Peyer's patch (tissue), 4 donors: Measurements from ENCODE around the gene SNRPD2. TPM values are rescaled to one million over a fixed set of nuclear protein-coding genes. Genes with fewer than 3 reads are reported as not detected.

Experiments
- DNase-seq, 3 donors: peaks; one replicate each; pipeline ENCODE4 v3.0.0-alpha.2; 2017 to 2019
- H3K27ac ChIP-seq, 4 donors: fragments of 200-600 bp; sonication (generic); one replicate each; pipeline ENCODE4 v1.5.1; 2016 to 2019
- H3K27me3 ChIP-seq, 2 donors: fragments of 200-600 bp; sonication (generic); one replicate each; pipeline ENCODE4 v1.5.1; 2019
- H3K36me3 ChIP-seq, 3 donors: fragments of 200-600 bp; sonication (generic); one replicate each; pipeline ENCODE4 v1.5.1; 2016 to 2019
- H3K4me1 ChIP-seq, 4 donors: fragments of 200-600 bp; sonication (generic); one replicate each; pipeline ENCODE4 v1.5.1; 2016 to 2019
- H3K4me3 ChIP-seq, 4 donors: fragments of 200-600 bp; sonication (generic); 1 replicate in 3 of 4; 2 replicates in 1 of 4; pipeline ENCODE4 v1.5.1; 2016 to 2019; ENCODE audit warnings: mild to moderate bottlenecking in 1 of 4
- H3K9me3 ChIP-seq, 4 donors: fragments of 200-600 bp; sonication (generic); one replicate each; pipeline ENCODE4 v1.5.1; 2016 to 2019; ENCODE audit warnings: mild to moderate bottlenecking in 1 of 4
- POLR2A ChIP-seq, 2 donors: fragments of 450-650 bp; IDR thresholded peaks; one replicate each; pipeline ENCODE4 v1.5.1; 2017; ENCODE audit warnings: antibody characterized with exemption in 2 of 2, mild to moderate bottlenecking in 2 of 2, moderate library complexity in 2 of 2
- total RNA-seq, 4 donors: library from RNA; depleted of rRNA; stranded (reverse); fragments of >200 nt; gene quantifications; one replicate each; pipeline ENCODE4 v1.1.0, GENCODE V29; 2016
- TF ChIP-seq, protein P1 (sequence below), 6 experiments: fragments of 450-650 bp in 4 of 6; fragments of 200-600 bp in 2 of 6; sonication (generic) in 1 of 6; IDR thresholded peaks; one replicate each; pipeline ENCODE4 v1.5.1; 2017 to 2019; ENCODE audit warnings: antibody characterized with exemption in 6 of 6, mild to moderate bottlenecking in 3 of 6, moderate library complexity in 1 of 6

The SNRPD2 gene
- total RNA-seq, 4 donors from 2014 or later = 47.3 to 86.2 (median 67.3) TPM

DNA sequence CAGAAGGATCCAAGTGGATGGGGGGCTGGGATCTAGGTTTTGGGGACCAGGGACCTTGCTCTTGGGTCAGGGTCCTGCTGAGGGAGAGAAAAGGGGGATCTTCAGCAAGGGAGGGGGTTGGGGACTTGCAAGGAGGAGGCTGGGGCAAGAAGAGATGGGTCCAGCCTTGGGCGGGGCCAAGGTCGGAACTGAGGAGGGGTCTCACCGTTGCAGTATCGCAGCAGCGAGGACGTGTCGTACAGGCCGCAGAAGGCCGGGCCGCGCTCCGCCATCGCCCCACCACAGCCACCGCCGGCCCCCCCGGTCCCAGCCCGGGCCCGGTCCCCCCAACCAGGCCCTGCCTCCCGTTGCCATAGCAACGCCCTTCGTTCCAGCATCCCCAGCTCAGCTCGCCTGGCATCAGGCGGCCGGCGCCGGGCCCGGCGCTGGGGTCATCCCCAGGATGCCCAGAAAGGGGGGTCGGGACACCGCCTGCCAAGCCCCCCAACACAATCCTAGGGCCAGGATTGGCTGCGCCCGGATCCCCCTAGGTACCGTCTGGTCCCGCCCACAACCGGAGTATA, 46.6 kb downstream of the SNRPD2 start:
- DNase-seq = no peak
- TF ChIP-seq POLR2A (IDR thresholded peaks at IDR 0.05) = no peak
- TF ChIP-seq, protein P1, sequence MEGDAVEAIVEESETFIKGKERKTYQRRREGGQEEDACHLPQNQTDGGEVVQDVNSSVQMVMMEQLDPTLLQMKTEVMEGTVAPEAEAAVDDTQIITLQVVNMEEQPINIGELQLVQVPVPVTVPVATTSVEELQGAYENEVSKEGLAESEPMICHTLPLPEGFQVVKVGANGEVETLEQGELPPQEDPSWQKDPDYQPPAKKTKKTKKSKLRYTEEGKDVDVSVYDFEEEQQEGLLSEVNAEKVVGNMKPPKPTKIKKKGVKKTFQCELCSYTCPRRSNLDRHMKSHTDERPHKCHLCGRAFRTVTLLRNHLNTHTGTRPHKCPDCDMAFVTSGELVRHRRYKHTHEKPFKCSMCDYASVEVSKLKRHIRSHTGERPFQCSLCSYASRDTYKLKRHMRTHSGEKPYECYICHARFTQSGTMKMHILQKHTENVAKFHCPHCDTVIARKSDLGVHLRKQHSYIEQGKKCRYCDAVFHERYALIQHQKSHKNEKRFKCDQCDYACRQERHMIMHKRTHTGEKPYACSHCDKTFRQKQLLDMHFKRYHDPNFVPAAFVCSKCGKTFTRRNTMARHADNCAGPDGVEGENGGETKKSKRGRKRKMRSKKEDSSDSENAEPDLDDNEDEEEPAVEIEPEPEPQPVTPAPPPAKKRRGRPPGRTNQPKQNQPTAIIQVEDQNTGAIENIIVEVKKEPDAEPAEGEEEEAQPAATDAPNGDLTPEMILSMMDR (IDR thresholded peaks at IDR 0.05) = no peak
- Histone ChIP-seq H3K27ac (peak overlapping the region in 1 of 4 donors; percentile 37), H3K4me3 (peak overlapping the region; percentile 31 to 44 (median 39)), H3K36me3 (no peaks in the 10 kb centered on the region), H3K4me1 (peaks cover 0 to 43% (median 15%) of the 10 kb centered on the region in 4 donors), H3K27me3 (peaks cover 0 to 8% of the 10 kb centered on the region in 2 donors), H3K9me3 (no peaks in the 10 kb centered on the region)

DNA sequence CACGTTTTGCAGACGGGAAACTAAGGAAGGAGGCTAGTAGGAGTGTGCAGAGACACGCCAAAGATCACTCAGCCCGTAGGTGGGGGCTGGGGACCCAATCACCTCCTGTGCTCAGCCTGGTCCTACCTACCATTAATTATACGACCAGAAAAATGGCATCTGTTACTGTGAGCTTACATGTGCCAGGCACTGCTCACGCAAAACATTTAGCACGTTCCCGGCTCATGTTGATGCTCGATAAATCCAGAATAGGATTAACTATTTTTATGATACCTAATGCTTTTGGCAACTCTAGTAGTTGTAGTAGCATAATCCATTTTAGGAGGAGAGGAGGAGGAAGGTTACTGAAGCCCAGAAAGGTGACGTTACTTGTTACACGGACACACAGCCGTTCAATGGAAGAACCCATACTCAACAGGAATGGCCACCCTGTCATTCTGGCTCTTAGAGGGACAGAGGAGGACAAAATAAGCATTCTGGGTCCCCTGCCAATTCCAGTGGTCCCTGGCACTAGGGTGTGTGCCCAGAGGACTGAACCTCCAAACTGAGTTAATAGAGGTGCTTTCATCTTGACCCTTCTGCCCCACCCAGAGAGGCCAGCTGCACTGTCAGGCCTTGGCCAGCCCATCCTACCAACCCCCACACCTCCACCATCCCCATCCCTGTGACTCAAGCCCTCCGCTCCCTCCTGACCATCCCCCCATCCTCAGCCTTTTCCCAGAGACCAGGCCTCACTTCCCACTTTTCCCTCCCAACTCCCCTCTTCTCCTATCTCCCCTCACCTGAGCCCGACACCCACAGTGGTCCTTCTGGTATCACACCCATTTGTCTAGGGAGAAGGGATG, 47.6 kb downstream of the SNRPD2 start:
- peaks cover 0 to 43% (median 15%) of the 10 kb centered on the region in 4 donors for H3K4me1 ChIP-seq
- no peak for DNase-seq
- no peak overlapping the region for H3K27ac ChIP-seq
- TF ChIP-seq, protein P1 (IDR thresholded peaks at IDR 0.05) = no peak
- no peak for TF ChIP-seq POLR2A (IDR thresholded peaks at IDR 0.05)
- no peaks in the 10 kb centered on the region for H3K36me3 ChIP-seq
- H3K9me3 ChIP-seq = no peaks in the 10 kb centered on the region
- peaks cover 0 to 8% of the 10 kb centered on the region in 2 donors for H3K27me3 ChIP-seq
- H3K4me3 ChIP-seq = no peak overlapping the region

DNA sequence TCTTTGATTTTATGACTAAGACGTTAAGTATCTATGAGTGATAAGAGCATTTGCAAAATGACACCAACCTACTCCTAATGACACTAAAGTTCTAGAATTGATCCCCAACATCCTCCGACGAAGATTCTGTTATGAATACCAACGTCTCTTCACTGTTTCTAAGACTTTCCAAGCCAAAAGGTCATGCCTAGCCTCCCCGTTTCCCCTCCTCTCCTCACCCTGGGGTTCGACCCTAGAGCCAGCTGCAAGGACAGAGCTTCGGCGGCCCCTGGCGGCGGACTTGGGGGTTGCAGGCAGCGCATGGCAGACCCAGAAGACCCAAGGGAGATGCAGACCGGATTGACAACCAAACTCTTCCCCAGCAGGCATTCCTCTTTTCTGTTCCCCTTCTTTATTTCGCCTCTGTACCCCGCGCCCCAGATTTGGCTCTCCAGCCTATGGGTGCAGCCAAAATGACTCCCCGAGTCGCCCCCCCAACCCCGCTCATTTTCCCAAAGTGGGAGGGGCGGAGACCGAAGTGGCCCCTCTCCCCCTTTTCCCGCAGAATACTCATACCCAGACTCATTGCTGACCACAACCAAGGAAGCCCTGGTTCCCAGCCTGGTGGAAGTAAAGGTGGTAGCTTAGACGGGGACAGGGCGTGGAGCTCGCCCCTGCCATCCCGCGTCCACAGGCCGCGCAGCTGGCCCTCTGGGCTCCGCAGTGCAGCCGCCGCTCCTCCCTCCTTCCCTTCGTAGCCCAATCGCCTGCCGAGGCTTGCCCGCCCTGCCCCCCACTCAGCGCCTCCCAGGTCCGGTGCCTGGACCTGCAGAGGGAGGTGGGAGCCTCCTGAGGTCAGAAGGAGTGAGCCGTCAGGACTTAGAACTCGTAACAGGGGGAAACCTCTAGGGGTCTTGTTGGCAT, 48.5 kb downstream of the SNRPD2 start:
- Histone ChIP-seq H3K9me3 (no peaks in the 10 kb centered on the region), H3K4me3 (peak overlapping the region in 1 of 4 donors; percentile 47), H3K36me3 (no peaks in the 10 kb centered on the region), H3K4me1 (peaks cover 0 to 50% (median 18%) of the 10 kb centered on the region in 4 donors), H3K27me3 (peaks cover 0 to 8% of the 10 kb centered on the region in 2 donors), H3K27ac (peak overlapping the region in 3 of 4 donors; percentile 75 to 89 (median 87))
- peak; percentile 92 to 95 (median 93) for DNase-seq
- TF ChIP-seq, protein P1 (IDR thresholded peaks at IDR 0.05) = peak; percentile 96 to 98 (median 97)
- TF ChIP-seq POLR2A (IDR thresholded peaks at IDR 0.05) = peak in 1 of 2 donors; percentile 6

DNA sequence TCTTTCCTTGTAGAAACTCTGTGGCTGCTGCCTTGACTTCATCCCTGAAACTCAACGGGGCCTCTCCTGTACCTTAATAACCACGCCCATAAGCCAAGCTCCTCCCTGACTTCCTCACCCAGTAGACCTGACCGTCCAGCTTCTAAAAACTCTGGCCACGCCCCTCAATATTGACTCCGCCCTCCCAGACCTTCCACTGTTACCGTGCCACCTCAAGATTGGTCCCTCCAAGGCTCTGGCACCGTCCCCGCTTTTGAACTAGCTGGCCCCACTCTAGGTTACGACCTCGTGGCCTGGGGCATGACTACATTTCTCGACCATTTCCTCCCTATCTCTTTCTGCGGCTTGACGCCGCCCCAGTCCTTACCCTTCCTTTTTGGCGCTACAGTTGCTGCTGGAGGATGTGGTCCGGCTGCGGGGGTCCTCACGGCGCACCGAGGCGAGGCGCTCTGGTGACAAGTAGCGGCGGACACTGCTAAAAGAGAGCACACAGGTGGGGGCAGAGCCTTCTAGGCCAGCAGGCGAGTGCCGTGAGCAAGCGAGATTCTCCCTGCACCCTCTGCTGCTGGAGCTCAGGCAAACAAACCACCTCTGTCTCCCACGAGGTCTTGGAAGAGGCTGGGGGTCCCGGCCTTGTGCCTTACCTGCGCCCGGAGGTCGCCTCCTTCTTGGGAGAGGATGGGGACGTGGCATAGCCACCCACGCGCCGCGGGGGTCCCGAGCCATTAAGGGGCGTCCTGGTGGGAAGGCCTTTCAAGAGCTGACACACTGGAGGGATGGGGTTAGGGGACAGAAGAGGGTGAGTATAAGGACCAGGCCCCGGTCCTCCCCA, 50.3 kb downstream of the SNRPD2 start:
- Histone ChIP-seq H3K4me3 (peak overlapping the region; percentile 33 to 47 (median 44)), H3K4me1 (peaks cover 0 to 55% (median 19%) of the 10 kb centered on the region in 4 donors)

More for the DNA sequence above, 50.3 kb downstream of the SNRPD2 start:
- TF ChIP-seq, protein P1 (IDR thresholded peaks at IDR 0.05) = no peak
- no peak for TF ChIP-seq POLR2A (IDR thresholded peaks at IDR 0.05)
- H3K27ac ChIP-seq = peak overlapping the region; percentile 75 to 89 (median 86)
- H3K9me3 ChIP-seq = no peaks in the 10 kb centered on the region
- DNase-seq = peak; percentile 83 to 97 (median 93)
- peaks cover 0 to 8% of the 10 kb centered on the region in 2 donors for H3K27me3 ChIP-seq
- H3K36me3 ChIP-seq = no peaks in the 10 kb centered on the region
